Trophoblast cell (in vitro differentiated cells and primary cell): Measurements from ENCODE around the gene LMAN2.
A peak's percentile ranks its signal among the peaks of the same experiment; 100 is the strongest.

ENCODE experiments used
- DNase-seq, 2 donors: peaks; one replicate each; pipeline ENCODE4 v3.0.0-alpha.2; 2016
- H2AFZ ChIP-seq: 2 replicates; pipeline ENCODE4 v1.6.1; 2013; ENCODE audit warnings: low read length, moderate library complexity, mild to moderate bottlenecking; ENCODE audit not compliant: insufficient read depth, poor library complexity
- H2AK5ac ChIP-seq: 2 replicates; pipeline ENCODE4 v1.6.1; 2013; ENCODE audit warnings: mild to moderate bottlenecking, low read length
- H2BK120ac ChIP-seq: 2 replicates; pipeline ENCODE4 v1.6.1; 2013; ENCODE audit warnings: low read length, mild to moderate bottlenecking, moderate library complexity; ENCODE audit not compliant: insufficient read depth, poor library complexity
- H2BK12ac ChIP-seq: 2 replicates; pipeline ENCODE4 v1.6.1; 2013; ENCODE audit warnings: mild to moderate bottlenecking, low read length, moderate library complexity
- H2BK5ac ChIP-seq: 2 replicates; pipeline ENCODE4 v1.6.1; 2013; ENCODE audit warnings: low read length, low read depth, moderate library complexity, mild to moderate bottlenecking; ENCODE audit not compliant: poor library complexity
- H3K14ac ChIP-seq: 2 replicates; pipeline ENCODE4 v1.6.1; 2013; ENCODE audit warnings: mild to moderate bottlenecking, low read length
- H3K18ac ChIP-seq: 2 replicates; pipeline ENCODE4 v1.6.1; 2013; ENCODE audit warnings: mild to moderate bottlenecking, low read length
- H3K23ac ChIP-seq: 2 replicates; pipeline ENCODE4 v1.6.1; 2013; ENCODE audit warnings: low read length
- H3K27ac ChIP-seq: 2 replicates; pipeline ENCODE4 v1.5.1; 2013; ENCODE audit warnings: low read depth, mild to moderate bottlenecking, inconsistent platforms, low read length, moderate library complexity
- H3K27me3 ChIP-seq: 2 replicates; pipeline ENCODE4 v1.6.1; 2013; ENCODE audit warnings: inconsistent platforms, mild to moderate bottlenecking, low read length, moderate library complexity; ENCODE audit not compliant: insufficient read depth
- H3K36me3 ChIP-seq, 2 experiments: 1 replicate in 1 of 2; 2 replicates in 1 of 2; pipeline ENCODE4 v1.6.1; 2013; ENCODE audit warnings: low read length in 2 of 2, mild to moderate bottlenecking in 2 of 2, moderate library complexity in 1 of 2; ENCODE audit not compliant: insufficient read depth in 2 of 2, control insufficient read depth in 1 of 2
- H3K4ac ChIP-seq: 2 replicates; pipeline ENCODE4 v1.6.1; 2013; ENCODE audit warnings: low read depth, mild to moderate bottlenecking, low read length, moderate library complexity
- H3K4me1 ChIP-seq, 2 experiments: 1 replicate in 1 of 2; 2 replicates in 1 of 2; pipeline ENCODE4 v1.6.1; 2013; ENCODE audit warnings: low read length in 2 of 2, mild to moderate bottlenecking in 2 of 2, moderate library complexity in 1 of 2; ENCODE audit not compliant: insufficient read depth in 2 of 2, control insufficient read depth in 1 of 2
- H3K4me2 ChIP-seq: 2 replicates; pipeline ENCODE4 v1.6.1; 2013; ENCODE audit warnings: inconsistent platforms, mild to moderate bottlenecking, low read length, moderate library complexity
- H3K4me3 ChIP-seq: 2 replicates; pipeline ENCODE4 v1.5.1; 2013; ENCODE audit warnings: mild to moderate bottlenecking, low read depth, low read length, inconsistent platforms
- H3K79me1 ChIP-seq: one replicate; pipeline ENCODE4 v1.6.1; 2013; ENCODE audit warnings: low read length
- H3K79me2 ChIP-seq: 2 replicates; pipeline ENCODE4 v1.6.1; 2013; ENCODE audit warnings: low read length, mild to moderate bottlenecking; ENCODE audit not compliant: control insufficient read depth, insufficient read depth, poor library complexity
- H3K9ac ChIP-seq: 2 replicates; pipeline ENCODE4 v1.6.1; 2013; ENCODE audit warnings: mild to moderate bottlenecking, low read length
- H3K9me3 ChIP-seq: 2 replicates; pipeline ENCODE4 v1.6.1; 2013; ENCODE audit warnings: low read depth, mild to moderate bottlenecking, control low read depth, inconsistent platforms, low read length; ENCODE audit not compliant: insufficient read depth
- H4K12ac ChIP-seq: 2 replicates; pipeline ENCODE4 v1.6.1; 2013; ENCODE audit warnings: low read depth, mild to moderate bottlenecking, low read length, moderate library complexity
- H4K8ac ChIP-seq: 2 replicates; pipeline ENCODE4 v1.6.1; 2013; ENCODE audit warnings: low read depth, mild to moderate bottlenecking, low read length, moderate library complexity
- H4K91ac ChIP-seq: one replicate; pipeline ENCODE4 v1.6.1; 2013; ENCODE audit warnings: low read depth, mild to moderate bottlenecking, low read length, moderate library complexity
- WGBS: extraction: QIAGEN DNeasy Blood & Tissue Kit; methylation state at CpG from one replicate; pipeline ENCODE4 v1.1.7; 2013; ENCODE audit warnings: missing lambda C conversion rate; ENCODE audit not compliant: insufficient read length, insufficient coverage; ENCODE audit errors: extremely low coverage; 5-methylcytosine and 5-hydroxymethylcytosine counted together

The LMAN2 gene

GRCh38 chr5:177372910-177373309 lies 21.4 kb upstream of the LMAN2 start:
- no peak for DNase-seq
- Histone ChIP-seq H2AFZ (no peak overlapping the region), H3K18ac (no peak overlapping the region), H2BK120ac (no peak overlapping the region), H3K79me2 (peaks cover 4% of the 10 kb centered on the region), H3K4me2 (no peak overlapping the region), H3K23ac (no peak overlapping the region), H4K91ac (no peak overlapping the region), H3K14ac (no peak overlapping the region), H3K4me1 (peaks cover 6% of the 10 kb centered on the region in 2 experiments), H3K9ac (no peak overlapping the region), H4K8ac (no peak overlapping the region), H3K9me3 (no peaks in the 10 kb centered on the region), H4K12ac (no peak overlapping the region), H2BK12ac (no peak overlapping the region), H2AK5ac (no peak overlapping the region), H3K4ac (no peak overlapping the region), H3K79me1 (peaks cover 5% of the 10 kb centered on the region), H3K36me3 (no peaks in the 10 kb centered on the region), H2BK5ac (no peak overlapping the region), H3K27ac (no peak overlapping the region), H3K27me3 (no peaks in the 10 kb centered on the region), H3K4me3 (no peak overlapping the region)
- WGBS, result no CpG with 5 or more reads among the region's 6 CpGs

- H2AK5ac ChIP-seq, result no peak overlapping the region
- no peaks in the 10 kb centered on the region for H3K36me3 ChIP-seq
- no peak overlapping the region for H3K4me3 ChIP-seq
- H3K4me2 ChIP-seq, result no peak overlapping the region
- H3K27ac ChIP-seq, result no peak overlapping the region
- no peaks in the 10 kb centered on the region for H3K9me3 ChIP-seq
- no peak overlapping the region for H2BK5ac ChIP-seq
- peaks cover 4% of the 10 kb centered on the region for H3K79me2 ChIP-seq
- no peak overlapping the region for H3K14ac ChIP-seq
- no peak for DNase-seq
- H2AFZ ChIP-seq, result no peak overlapping the region
- WGBS, result no CpG with 5 or more reads among the region's 12 CpGs
- no peak overlapping the region for H4K8ac ChIP-seq
- H3K9ac ChIP-seq, result no peak overlapping the region
- no peaks in the 10 kb centered on the region for H3K27me3 ChIP-seq
- no peak overlapping the region for H3K4ac ChIP-seq
- H3K79me1 ChIP-seq, result peaks cover 5% of the 10 kb centered on the region
- H3K23ac ChIP-seq, result no peak overlapping the region
- no peak overlapping the region for H3K18ac ChIP-seq
- no peak overlapping the region for H2BK12ac ChIP-seq
- no peak overlapping the region for H4K12ac ChIP-seq
- no peak overlapping the region for H2BK120ac ChIP-seq
- peaks cover 10% of the 10 kb centered on the region in 2 experiments for H3K4me1 ChIP-seq
- no peak overlapping the region for H4K91ac ChIP-seq
Observed at GRCh38 chr5:177372034-177372896, 20.8 kb upstream of the LMAN2 start.

GRCh38 chr5:177371120-177372033 lies 19.9 kb upstream of the LMAN2 start:
- H3K4me2 ChIP-seq, result peak overlapping the region; percentile 58
- peak overlapping the region; percentile 38 for H3K4me3 ChIP-seq
- H3K36me3 ChIP-seq, result no peaks in the 10 kb centered on the region
- WGBS, result no CpG with 5 or more reads among the region's 26 CpGs
- H2AFZ ChIP-seq, result peak overlapping the region; percentile 65
- H3K27ac ChIP-seq, result no peak overlapping the region
- peak overlapping the region; percentile 24 for H4K12ac ChIP-seq
- H3K18ac ChIP-seq, result peak overlapping the region; percentile 68
- H4K8ac ChIP-seq, result peak overlapping the region; percentile 81
- peaks cover 11 to 12% of the 10 kb centered on the region in 2 experiments for H3K4me1 ChIP-seq
- peak overlapping the region; percentile 76 for H3K14ac ChIP-seq
- peak overlapping the region; percentile 77 for H2AK5ac ChIP-seq
- H3K79me1 ChIP-seq, result peaks cover 11% of the 10 kb centered on the region
- DNase-seq, result no peak
- H2BK120ac ChIP-seq, result peak overlapping the region; percentile 41
- H3K4ac ChIP-seq, result no peak overlapping the region
- peak overlapping the region; percentile 0 for H3K9ac ChIP-seq
- H3K79me2 ChIP-seq, result peaks cover 7% of the 10 kb centered on the region
- H3K9me3 ChIP-seq, result no peaks in the 10 kb centered on the region
- H3K27me3 ChIP-seq, result no peaks in the 10 kb centered on the region
- H2BK5ac ChIP-seq, result no peak overlapping the region
- no peak overlapping the region for H2BK12ac ChIP-seq
- no peak overlapping the region for H3K23ac ChIP-seq
- peak overlapping the region; percentile 65 for H4K91ac ChIP-seq

GRCh38 chr5:177370488-177371119 lies 19.1 kb upstream of the LMAN2 start:
- H3K9me3 ChIP-seq, result no peaks in the 10 kb centered on the region
- no peak overlapping the region for H4K91ac ChIP-seq
- H3K23ac ChIP-seq, result no peak overlapping the region
- H3K4me2 ChIP-seq, result peak overlapping the region; percentile 55
- no peak overlapping the region for H2AK5ac ChIP-seq
- no CpG with 5 or more reads among the region's 42 CpGs for WGBS
- no peak overlapping the region for H4K12ac ChIP-seq
- no peak overlapping the region for H3K4ac ChIP-seq
- peak; percentile 85 to 88 for DNase-seq
- no peaks in the 10 kb centered on the region for H3K27me3 ChIP-seq
- peaks cover 16 to 17% of the 10 kb centered on the region in 2 experiments for H3K4me1 ChIP-seq
- H3K36me3 ChIP-seq, result no peaks in the 10 kb centered on the region
- H3K4me3 ChIP-seq, result peak overlapping the region; percentile 38
- H2BK12ac ChIP-seq, result no peak overlapping the region
- no peak overlapping the region for H2BK5ac ChIP-seq
- peaks cover 14% of the 10 kb centered on the region for H3K79me1 ChIP-seq
- no peak overlapping the region for H2BK120ac ChIP-seq
- no peak overlapping the region for H3K14ac ChIP-seq
- peak overlapping the region; percentile 40 for H2AFZ ChIP-seq
- H3K9ac ChIP-seq, result no peak overlapping the region
- H3K79me2 ChIP-seq, result peaks cover 7% of the 10 kb centered on the region
- H4K8ac ChIP-seq, result peak overlapping the region; percentile 37
- no peak overlapping the region for H3K27ac ChIP-seq
- H3K18ac ChIP-seq, result no peak overlapping the region
